Astrocyte (in vitro differentiated cells and primary cell): Measurements from ENCODE around the gene MICAL3. TPM values are rescaled to one million over a fixed set of nuclear protein-coding genes. Genes with fewer than 3 reads are reported as not detected.
"Not testable (repeated sequence)": the region's sequence is repeated elsewhere in the genome, so short reads cannot be mapped to it uniquely, and the experiment has no call there.

ENCODE experiments used
- DNase-seq: peaks from one replicate; pipeline ENCODE4 v3.0.0-alpha.2; 2010; ENCODE audit warnings: low read depth
- FAIRE-seq: peaks from 2 replicates; lab custom pipeline; 2011; peaks lifted over from hg19 to GRCh38; lab: Jason Lieb, UNC
- H2AFZ ChIP-seq: 2 replicates; pipeline ENCODE4 v1.6.0; 2012; ENCODE audit warnings: low read depth, low read length, inconsistent platforms
- H3K27ac ChIP-seq: 2 replicates; pipeline ENCODE4 v1.5.1; 2011; ENCODE audit warnings: low read depth, low read length, inconsistent platforms
- H3K27me3 ChIP-seq: 2 replicates; pipeline ENCODE4 v1.6.0; 2011; ENCODE audit warnings: low read length, inconsistent platforms; ENCODE audit not compliant: insufficient read depth
- H3K36me3 ChIP-seq: 2 replicates; pipeline ENCODE4 v1.5.1; 2011; ENCODE audit warnings: low read length, inconsistent platforms; ENCODE audit not compliant: insufficient read depth
- H3K4me1 ChIP-seq: 2 replicates; pipeline ENCODE4 v1.5.1; 2011; ENCODE audit warnings: low read length, inconsistent platforms; ENCODE audit not compliant: insufficient read depth
- H3K4me2 ChIP-seq: 2 replicates; pipeline ENCODE4 v1.6.0; 2012; ENCODE audit warnings: low read length, inconsistent platforms
- H3K4me3 ChIP-seq: 2 replicates; pipeline ENCODE4 v1.5.1; 2011; ENCODE audit warnings: low read depth, mild to moderate bottlenecking, low read length, inconsistent platforms; ENCODE audit not compliant: insufficient read depth
- H3K79me2 ChIP-seq: 2 replicates; pipeline ENCODE4 v1.6.0; 2012; ENCODE audit warnings: mild to moderate bottlenecking, low read length, inconsistent platforms; ENCODE audit not compliant: insufficient read depth
- H3K9ac ChIP-seq: 2 replicates; pipeline ENCODE4 v1.6.0; 2012; ENCODE audit warnings: mild to moderate bottlenecking, low read length, inconsistent platforms
- H3K9me3 ChIP-seq: 2 replicates; pipeline ENCODE4 v1.5.1; 2012; ENCODE audit warnings: low read depth, mild to moderate bottlenecking, low read length, inconsistent platforms; ENCODE audit not compliant: insufficient read depth
- H4K20me1 ChIP-seq: 2 replicates; pipeline ENCODE4 v1.6.0; 2012; ENCODE audit warnings: low read length, inconsistent platforms; ENCODE audit not compliant: insufficient read depth
- H3K27ac Mint-ChIP-seq: one replicate; pipeline ENCODE4 v1.8.0; 2021; ENCODE audit warnings: mild to moderate bottlenecking, mixed read lengths; ENCODE audit not compliant: unreplicated experiment
- H3K27me3 Mint-ChIP-seq: one replicate; pipeline ENCODE4 v1.8.0; 2021; ENCODE audit warnings: low read depth, mixed read lengths; ENCODE audit not compliant: unreplicated experiment
- H3K36me3 Mint-ChIP-seq: one replicate; pipeline ENCODE4 v1.8.0; 2021; ENCODE audit warnings: low read depth, mixed read lengths; ENCODE audit not compliant: unreplicated experiment
- H3K4me1 Mint-ChIP-seq: one replicate; pipeline ENCODE4 v1.8.0; 2021; ENCODE audit warnings: low read depth, mixed read lengths; ENCODE audit not compliant: unreplicated experiment
- H3K4me3 Mint-ChIP-seq: one replicate; pipeline ENCODE4 v1.8.0; 2021; ENCODE audit warnings: mild to moderate bottlenecking, moderate library complexity, mixed read lengths; ENCODE audit not compliant: unreplicated experiment
- H3K9me3 Mint-ChIP-seq: one replicate; pipeline ENCODE4 v1.8.0; 2021; ENCODE audit warnings: mild to moderate bottlenecking, mixed read lengths; ENCODE audit not compliant: unreplicated experiment
- EZH2 ChIP-seq: IDR thresholded peaks from 2 replicates; pipeline ENCODE4 v1.6.1; 2012; ENCODE audit warnings: mild to moderate bottlenecking, low read length, inconsistent platforms; ENCODE audit not compliant: insufficient read depth
- total RNA-seq: library from RNA; stranded (reverse); gene quantifications from 2 replicates; pipeline ENCODE4 v1.2.1, GENCODE V29; 2021
- TF ChIP-seq, protein P1 (sequence below): IDR thresholded peaks from 2 replicates; pipeline ENCODE4 v1.5.1; 2011; ENCODE audit warnings: low read depth, mild to moderate bottlenecking, inconsistent platforms, low read length, moderate library complexity; ENCODE audit not compliant: insufficient read depth

Gene MICAL3
- total RNA-seq, 1 donor from 2014 or later = 113 TPM

DNA sequence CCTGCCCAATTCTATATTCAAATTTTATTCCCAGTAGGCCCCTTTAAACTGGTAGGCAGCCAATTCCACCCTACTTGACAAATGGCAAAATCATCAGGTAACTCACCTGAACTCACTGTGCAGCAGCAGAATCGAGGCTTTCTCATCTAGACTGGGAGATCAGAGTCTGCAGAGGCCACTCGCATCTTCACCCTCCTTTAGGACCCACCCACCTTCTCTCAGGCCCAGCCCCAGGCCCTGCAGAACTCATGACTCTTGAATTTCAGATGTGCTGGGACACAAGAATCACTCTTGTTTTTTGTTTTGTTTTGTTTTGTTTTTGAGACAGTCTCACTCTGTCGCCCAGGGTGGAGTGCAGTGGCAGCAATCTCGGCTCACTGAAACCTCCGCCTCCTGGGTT is 38.8 kb downstream of the MICAL3 start:
- Histone ChIP-seq H3K36me3 (no peaks in the 10 kb centered on the region), H3K9me3 (no peaks in the 10 kb centered on the region), H3K4me2 (no peak overlapping the region), H3K27ac (no peak overlapping the region), H4K20me1 (peaks cover 65% of the 10 kb centered on the region), H3K79me2 (peaks cover 87% of the 10 kb centered on the region), H3K9ac (no peak overlapping the region), H3K4me1 (peaks cover 21% of the 10 kb centered on the region), H2AFZ (no peak overlapping the region), H3K4me3 (no peak overlapping the region), H3K27me3 (no peaks in the 10 kb centered on the region)
- Mint-ChIP-seq H3K27ac (peak overlapping the region; percentile 50), H3K36me3 (peaks cover 3% of the 10 kb centered on the region), H3K27me3 (no peaks in the 10 kb centered on the region), H3K9me3 (no peaks in the 10 kb centered on the region), H3K4me1 (peaks cover 62% of the 10 kb centered on the region), H3K4me3 (no peak overlapping the region)
- DNase-seq (no peak), FAIRE-seq (no peak)
- TF ChIP-seq, protein P1, sequence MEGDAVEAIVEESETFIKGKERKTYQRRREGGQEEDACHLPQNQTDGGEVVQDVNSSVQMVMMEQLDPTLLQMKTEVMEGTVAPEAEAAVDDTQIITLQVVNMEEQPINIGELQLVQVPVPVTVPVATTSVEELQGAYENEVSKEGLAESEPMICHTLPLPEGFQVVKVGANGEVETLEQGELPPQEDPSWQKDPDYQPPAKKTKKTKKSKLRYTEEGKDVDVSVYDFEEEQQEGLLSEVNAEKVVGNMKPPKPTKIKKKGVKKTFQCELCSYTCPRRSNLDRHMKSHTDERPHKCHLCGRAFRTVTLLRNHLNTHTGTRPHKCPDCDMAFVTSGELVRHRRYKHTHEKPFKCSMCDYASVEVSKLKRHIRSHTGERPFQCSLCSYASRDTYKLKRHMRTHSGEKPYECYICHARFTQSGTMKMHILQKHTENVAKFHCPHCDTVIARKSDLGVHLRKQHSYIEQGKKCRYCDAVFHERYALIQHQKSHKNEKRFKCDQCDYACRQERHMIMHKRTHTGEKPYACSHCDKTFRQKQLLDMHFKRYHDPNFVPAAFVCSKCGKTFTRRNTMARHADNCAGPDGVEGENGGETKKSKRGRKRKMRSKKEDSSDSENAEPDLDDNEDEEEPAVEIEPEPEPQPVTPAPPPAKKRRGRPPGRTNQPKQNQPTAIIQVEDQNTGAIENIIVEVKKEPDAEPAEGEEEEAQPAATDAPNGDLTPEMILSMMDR = no peak
- TF ChIP-seq EZH2 = no peak

DNA sequence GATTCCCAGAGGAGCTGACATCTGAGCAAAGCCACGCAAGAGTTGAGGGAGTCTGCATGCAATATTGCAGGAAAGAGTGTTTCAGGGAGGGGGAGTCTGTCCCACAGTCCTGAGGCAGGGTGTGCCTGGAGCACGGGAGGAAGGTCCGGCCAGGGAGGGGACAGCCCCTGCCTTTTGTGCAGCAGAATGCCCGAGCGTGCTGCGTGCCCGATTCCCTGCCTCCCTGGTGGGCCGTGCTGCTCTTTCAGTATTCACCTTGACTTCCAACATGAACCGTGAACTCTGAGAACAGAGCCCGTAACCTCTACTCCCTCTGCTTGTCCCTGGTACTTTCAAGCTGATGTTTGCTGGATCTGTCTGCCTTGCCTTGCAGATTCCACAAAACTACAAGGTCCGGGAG is 39.3 kb downstream of the MICAL3 start:
- Histone ChIP-seq H4K20me1 (peaks cover 65% of the 10 kb centered on the region), H3K4me1 (peaks cover 16% of the 10 kb centered on the region), H3K79me2 (peaks cover 87% of the 10 kb centered on the region)
- not testable (repeated sequence) for H3K27me3 ChIP-seq, H2AFZ ChIP-seq, H3K27ac Mint-ChIP-seq, H3K9me3 ChIP-seq, H3K4me3 ChIP-seq, FAIRE-seq, H3K36me3 ChIP-seq, H3K9ac ChIP-seq, H3K27me3 Mint-ChIP-seq, H3K4me3 Mint-ChIP-seq, H3K36me3 Mint-ChIP-seq, H3K9me3 Mint-ChIP-seq, H3K27ac ChIP-seq, H3K4me2 ChIP-seq, DNase-seq
- H3K4me1 Mint-ChIP-seq = peaks cover 62% of the 10 kb centered on the region

DNA sequence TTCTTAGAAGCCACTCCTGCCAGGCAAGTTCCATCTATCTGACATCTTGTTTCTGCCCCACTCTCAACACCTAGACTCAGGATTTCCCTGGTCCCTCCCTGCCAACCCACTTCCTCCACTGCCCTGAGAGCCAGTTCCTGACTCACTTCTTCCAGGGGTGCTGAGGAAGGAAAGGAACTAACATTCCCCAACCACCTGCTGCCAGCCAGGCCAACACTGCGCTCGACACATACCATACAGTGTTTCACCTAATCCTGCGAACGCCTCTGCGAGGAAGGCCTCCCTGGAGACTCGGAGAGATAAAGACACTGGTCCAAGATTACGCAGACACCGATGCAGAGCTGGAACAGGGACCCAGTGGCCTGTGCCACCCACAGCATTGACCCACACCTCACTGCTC is 40.2 kb downstream of the MICAL3 start:
- no peaks in the 10 kb centered on the region for H3K27me3 ChIP-seq

More for the DNA sequence above, 40.2 kb downstream of the MICAL3 start:
- Mint-ChIP-seq H3K27me3 (no peaks in the 10 kb centered on the region), H3K4me1 (peaks cover 58% of the 10 kb centered on the region), H3K4me3 (no peak overlapping the region), H3K36me3 (peaks cover 3% of the 10 kb centered on the region), H3K27ac (no peak overlapping the region), H3K9me3 (no peaks in the 10 kb centered on the region)
- Histone ChIP-seq H3K79me2 (peaks cover 87% of the 10 kb centered on the region), H3K36me3 (no peaks in the 10 kb centered on the region), H3K4me1 (peaks cover 12% of the 10 kb centered on the region), H3K4me3 (no peak overlapping the region), H3K27ac (no peak overlapping the region), H3K4me2 (no peak overlapping the region), H2AFZ (no peak overlapping the region), H3K9me3 (no peaks in the 10 kb centered on the region), H4K20me1 (peaks cover 64% of the 10 kb centered on the region), H3K9ac (no peak overlapping the region)
- DNase-seq (no peak), FAIRE-seq (no peak)
- no peak for TF ChIP-seq EZH2
- TF ChIP-seq, protein P1 = no peak
